ENCODE results near the gene BRSK2.

GRCh38 chr11:1419811-1420210, 30.1 kb downstream of the BRSK2 start:
- TF ChIP-seq CTCF (IDR thresholded peaks at IDR 0.05; ENCODE audit: insufficient read depth, low read depth, low read length): no peak
- no peak for TF ChIP-seq EZH2 (IDR thresholded peaks at IDR 0.05; ENCODE audit: insufficient read depth, low read length)
